ENCODE measurements around the gene RRN3.
"Not testable (repeated sequence)": the region's sequence is repeated elsewhere in the genome, so short reads cannot be mapped to it uniquely, and the experiment has no call there.

The RRN3 gene
- 64.8 to 141 (median 94.5) reads per million in 3 experiments for total RNA-seq

- DNase-seq = peak; percentile 78
Observed at GRCh38 chr16:15093955-15094827, at the start of gene RRN3. Gene RRN3, minus strand, starts transcription at chr16:15094272. Its CDS starts 39 bp downstream, at chr16:15094233.

DNA sequence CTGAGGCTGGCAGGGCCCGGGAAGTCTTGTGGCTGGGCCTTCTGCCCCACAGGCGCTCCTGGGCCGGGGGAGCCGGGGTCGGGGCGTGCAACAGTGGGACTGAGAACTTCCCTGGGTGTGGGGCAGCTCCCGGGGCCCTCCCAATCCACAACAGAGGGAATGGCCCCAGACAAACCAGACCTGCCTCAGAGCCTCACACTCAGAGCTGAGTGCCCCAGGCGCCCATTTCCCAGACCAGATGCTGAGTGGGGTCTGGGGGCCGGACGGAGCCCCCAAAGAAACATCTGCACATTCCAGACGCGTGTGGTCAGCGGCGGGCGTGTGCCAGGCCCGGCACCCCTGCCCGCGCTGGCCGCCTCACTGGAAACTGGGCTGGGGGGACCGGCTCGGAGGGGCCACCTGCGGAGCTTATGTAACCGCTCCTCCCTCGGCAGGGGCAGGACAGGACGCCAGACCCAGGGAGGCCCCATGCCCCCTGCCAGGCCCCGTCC lies 49.6 kb upstream of the RRN3 start:
- not testable (repeated sequence) for DNase-seq

DNA sequence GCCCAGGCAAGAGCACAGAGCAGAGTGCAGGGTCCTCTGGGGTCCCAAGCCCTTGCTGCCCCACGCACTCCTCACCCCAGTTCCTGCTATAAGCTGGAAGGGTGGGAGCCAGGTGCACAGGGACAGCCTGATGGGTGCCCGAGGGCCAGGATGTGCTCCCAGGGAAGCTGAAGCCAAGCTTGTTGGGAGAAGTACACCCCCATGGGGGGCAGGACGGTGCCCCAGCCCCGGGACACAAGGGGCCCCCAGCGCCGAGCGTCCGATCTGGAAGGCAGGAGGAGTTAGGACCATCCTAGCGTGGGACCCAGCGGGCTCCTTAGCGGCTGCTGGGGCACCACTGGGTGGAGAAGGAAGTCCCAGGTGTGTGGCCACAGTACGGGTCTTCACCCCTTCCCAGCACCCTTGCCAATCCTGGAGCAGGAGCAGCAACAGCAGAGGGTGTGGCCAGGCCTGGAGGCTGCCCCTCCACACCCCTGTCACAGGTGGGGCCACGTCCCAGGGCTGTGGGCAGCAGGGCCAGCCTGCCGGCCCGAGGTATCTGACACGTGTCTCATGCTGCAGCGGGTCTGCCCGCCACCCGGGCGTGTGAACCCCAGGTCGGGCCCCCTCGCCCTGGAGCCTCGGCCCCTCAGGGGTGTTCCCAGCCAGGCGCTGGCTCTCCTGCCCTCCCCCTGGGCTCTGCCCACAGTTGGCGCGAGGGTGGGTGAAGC lies 49.0 kb upstream of the RRN3 start:
- not testable (repeated sequence) for DNase-seq

DNA sequence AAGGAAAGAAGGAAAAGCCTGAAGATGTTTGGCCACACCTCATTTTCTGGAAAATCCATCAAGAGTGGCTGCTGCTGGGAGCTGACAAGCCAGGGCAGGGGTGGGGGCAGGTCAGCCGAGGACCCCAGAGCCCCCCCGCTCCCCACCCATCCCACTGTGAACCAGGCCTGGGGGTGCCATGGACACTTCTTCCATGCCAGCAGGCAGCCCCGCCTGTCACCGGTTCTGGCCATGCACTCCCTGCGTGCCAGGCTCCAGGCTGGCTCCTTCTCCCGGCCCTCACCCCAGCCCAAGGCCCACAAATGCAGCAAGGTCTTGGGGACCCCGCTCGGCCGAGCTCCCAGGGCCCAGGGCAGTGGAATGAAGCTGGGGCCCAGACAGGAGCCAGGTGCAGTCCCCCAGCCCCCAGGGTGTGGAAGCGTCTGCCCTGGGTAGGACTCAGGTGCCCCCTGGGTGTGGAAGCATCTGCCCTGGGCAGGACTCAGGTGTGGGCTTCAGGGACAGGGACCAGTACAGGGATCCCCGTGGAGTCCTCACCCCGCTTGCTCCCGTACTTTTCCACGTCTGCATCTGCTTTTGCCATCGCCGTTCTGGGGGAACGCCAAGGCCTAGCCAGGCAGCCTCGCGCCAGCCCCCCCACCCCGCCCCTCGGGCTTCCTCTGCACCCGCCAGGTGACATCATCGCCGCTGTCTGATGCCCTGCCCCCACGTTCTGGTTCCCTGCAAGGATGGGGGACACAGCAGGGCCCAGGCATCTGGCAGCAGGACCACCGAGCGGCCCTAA lies 48.2 kb upstream of the RRN3 start:
- DNase-seq = not testable (repeated sequence)

GRCh38 chr16:15141586-15141985 lies 47.5 kb upstream of the RRN3 start:
- no peak for DNase-seq

GRCh38 chr16:15140444-15141365 lies 46.6 kb upstream of the RRN3 start:
- not testable (repeated sequence) for DNase-seq

DNA sequence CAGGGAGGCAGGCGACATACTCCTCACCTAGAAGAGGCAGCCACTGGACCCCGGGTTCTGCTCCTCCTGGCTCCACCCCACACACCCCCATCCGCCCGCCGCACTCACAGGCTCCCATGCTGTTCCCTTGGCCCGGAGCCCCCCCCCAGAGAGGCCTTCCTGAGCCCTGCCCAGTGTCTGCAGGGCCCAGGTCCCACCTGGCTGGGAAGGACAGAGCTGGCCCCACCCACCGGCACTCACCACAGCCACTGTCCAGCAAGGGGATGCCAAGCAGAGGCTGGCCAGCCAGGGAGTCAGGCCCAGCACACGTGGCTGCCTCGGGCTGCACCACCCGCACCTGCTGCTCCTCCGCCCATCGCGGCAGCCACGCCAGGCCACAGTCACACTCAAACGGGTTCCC lies 43.4 kb upstream of the RRN3 start:
- DNase-seq = not testable (repeated sequence)

GRCh38 chr16:15135483-15136360 lies 41.6 kb upstream of the RRN3 start:
- not testable (repeated sequence) for DNase-seq

GRCh38 chr16:15134752-15135482 lies 40.8 kb upstream of the RRN3 start:
- not testable (repeated sequence) for DNase-seq

GRCh38 chr16:15133554-15133953 lies 39.5 kb upstream of the RRN3 start:
- not testable (repeated sequence) for DNase-seq

DNA sequence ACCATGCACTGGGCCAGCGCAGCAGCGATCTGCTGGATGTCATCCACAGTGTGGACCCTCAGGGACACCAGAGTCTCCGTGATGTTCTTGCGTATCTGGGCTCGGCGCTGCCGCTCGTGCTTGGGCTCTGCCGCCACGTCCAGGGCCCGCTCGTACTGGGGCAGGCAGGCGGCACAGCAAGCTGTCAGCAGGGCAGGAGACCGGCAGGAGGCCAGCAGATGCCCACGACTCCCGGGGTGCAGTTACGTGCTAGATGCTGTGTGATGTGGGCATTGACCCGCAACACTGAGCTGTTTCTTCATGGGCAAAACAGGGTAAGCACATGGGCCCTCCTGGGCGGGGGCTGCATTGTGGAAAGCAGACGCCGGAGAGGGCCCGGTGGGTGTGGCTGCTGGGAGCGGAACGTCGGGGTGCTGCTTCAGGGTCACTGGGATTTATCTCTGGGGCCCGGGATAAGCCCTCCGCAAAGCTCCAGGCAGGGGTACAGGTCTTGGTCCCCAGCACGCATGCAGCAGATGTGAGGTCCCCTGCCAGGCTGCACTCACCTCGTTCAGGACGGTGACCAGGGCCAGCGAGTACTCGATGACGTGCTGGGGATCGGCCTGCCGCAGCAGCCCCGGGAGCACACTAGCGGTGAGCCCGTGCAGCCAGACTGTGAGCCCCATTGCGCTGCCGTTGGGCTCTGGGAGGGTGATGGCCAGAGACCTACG lies 38.8 kb upstream of the RRN3 start:
- DNase-seq = not testable (repeated sequence)

DNA sequence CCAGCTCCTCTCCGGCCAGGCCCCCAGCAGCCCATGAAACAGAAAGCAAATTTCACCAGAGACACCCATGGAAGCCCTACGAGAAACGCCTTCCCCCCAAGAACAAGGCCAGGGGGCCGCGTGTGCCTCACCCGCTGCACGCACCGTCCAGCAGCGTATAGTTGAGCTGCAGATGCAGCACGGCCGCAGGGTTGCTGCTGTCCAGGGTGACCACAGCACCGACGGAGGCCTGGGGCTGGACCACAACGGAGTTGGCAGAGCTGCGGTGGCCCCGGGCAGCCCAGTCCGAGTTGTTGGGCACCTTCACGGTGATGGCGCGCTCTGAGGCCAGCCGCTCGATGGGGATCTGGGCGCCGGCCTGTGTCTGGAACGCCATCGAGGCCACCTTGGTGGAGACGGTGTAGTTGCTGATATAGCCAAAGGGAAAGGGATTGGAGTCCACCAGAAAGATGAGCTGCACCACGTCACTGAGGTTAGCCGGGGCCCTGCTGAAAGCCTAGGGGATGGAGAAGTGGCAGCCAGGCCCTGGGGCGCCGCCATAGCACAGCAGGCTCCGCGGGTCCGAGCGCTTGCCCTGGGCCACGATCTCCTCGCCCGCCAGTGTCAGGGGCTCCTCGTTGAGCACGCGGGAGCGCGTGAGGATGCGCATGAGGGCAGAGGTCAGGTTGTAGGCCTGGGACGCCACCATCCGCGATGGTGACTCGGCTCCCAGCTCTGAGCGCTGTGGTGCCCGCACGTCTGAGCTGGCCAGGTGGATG lies 37.0 kb upstream of the RRN3 start:
- not testable (repeated sequence) for DNase-seq

DNA sequence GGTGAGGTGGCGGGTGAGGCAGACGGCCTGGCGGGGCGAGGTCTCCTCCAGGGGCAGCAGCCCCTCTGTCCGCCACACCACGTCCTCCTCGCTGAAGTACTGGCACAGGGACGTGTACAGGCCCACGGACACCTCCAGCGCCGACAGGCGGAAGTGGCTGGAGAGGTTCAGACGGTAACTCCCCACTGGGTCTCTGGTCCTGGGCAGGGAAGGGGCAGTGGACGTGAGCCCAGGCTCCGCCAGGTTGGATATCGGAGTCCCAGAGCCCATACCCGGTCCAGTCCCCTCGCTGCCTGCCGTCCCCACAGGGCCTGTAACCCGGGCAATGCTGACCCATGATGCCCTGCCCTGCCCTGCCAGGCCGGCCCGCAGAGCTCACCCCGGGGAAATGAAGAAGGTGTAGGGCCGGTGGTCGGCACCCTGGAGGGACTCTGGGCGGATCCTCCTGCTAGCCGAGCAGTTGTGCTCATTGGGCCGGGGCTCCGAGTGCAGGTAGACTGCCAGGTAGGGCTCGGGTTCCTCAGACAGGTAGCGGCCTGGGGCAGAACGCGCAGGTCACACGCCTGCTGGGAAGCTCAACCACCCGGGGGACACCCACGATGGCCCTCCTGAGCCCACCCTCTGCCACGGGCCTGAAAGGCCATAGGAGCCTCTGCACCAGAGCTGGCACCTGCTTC lies 36.3 kb upstream of the RRN3 start:
- not testable (repeated sequence) for DNase-seq

DNA sequence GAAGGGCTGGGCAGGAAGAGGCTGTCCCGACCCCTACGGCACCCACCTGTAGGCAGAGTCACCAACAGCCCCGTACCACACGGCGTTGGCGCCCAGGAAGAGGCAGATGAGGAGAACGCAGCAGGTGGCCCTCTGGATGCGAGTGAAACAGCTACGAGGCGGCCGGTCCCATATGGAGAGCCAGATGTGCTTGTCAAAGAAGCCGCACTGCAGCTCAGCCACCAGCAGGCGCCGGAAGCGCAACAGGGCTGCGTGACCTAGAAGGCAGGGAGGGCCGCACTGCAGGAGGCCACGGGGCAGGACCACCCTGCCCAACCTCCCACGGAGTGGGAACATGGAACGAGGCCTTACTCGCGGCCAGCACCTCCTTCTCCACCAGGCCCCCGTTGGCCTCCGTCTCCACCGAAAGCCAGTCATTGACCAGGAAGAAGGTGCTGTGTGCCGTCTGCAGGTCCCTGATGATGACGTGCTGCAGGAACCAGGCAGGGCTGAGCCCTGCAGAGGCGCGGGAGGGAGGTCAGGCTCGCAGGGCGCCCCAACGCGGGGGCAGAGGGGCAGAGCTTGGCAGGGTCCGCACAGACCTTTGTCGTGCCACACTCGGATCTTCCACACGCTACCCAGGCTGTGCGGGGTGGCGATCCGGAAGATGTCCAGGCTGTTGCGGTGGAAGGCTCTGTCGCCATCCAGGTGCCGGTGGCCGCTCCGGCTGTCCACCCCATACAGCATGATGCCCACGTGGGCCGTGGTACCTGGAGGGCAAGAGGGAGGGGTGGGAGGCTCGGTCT lies 33.8 kb upstream of the RRN3 start:
- DNase-seq = not testable (repeated sequence)

DNA sequence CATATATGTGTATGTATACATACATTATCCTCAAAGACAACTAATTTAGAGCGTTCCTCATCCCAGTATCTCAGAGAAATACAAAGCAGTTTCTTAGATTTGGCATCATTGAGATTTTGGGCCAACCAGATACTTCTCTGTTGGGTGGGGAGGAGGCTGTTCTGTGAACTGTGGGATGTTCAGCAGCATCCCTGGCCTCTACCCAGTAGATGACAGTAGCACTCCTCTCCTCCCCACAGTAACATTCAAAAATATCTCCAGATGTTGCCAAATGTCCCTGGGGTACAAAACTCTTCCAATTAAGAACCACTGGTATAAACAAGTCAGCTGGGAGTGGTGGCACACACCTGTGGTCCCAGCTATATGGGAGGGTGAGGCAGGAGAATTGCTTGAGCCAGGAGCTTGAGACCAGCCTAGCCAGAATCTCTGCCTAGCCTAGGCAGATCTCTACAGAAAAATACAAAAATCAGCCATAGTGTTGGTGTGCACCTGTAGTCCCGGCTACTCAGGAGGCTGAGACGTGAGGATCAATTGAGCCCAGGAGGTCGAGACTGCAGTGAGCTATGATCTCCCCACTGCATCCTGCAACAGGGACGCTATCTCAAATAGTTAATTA lies 6.4 kb upstream of the RRN3 start:
- DNase-seq = not testable (repeated sequence)

GRCh38 chr16:15099366-15099909 lies 5.4 kb upstream of the RRN3 start:
- not testable (repeated sequence) for DNase-seq
